Activated CD4-positive, CD25-positive, alpha-beta regulatory T cell (primary cell): ENCODE measurements around the gene LHFPL2.

Source experiments
- DNase-seq, 4 experiments: peaks; one replicate each; lab custom pipeline; 2025; lab: John Stamatoyannopoulos, UW

Gene LHFPL2

DNA sequence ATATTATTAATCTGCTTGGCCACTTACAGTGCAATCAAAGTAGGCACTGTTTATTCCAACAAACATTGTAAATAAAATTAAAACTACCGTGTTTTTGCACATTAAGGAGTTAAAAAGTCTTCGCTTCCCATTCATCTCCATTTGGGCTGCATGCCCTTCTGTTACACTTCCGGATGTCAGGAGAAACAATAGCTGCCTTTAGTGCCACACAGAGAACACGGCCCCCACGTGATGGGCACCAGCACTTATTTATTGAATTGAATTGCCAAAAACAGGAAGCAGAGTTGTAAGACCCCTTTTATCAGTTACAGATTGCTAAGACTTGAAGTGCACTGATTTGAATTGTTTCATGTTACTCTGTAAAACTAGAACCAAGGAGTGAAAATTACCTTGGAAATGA lies 80.4 kb downstream of the LHFPL2 start:
- DNase-seq: no peak

DNA sequence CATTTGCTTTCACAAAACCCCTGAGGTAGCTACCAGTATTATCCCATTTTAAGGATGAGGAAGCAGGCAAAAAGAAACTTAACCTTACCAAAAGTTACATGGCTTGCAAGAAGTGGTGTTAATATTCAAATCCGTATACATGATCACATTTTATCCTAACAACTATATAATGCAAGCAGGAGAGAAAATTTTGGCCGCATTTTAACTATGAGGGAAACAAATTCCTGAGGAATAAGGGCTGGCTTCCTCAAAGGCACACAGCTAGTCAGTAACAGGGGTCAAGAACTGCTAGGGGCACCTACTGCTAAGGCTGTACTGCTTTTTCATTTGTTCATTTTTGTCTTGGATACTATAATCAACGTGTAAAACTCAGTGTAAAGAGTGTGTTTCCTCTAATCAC lies 81.0 kb downstream of the LHFPL2 start:
- DNase-seq: no peak

DNA sequence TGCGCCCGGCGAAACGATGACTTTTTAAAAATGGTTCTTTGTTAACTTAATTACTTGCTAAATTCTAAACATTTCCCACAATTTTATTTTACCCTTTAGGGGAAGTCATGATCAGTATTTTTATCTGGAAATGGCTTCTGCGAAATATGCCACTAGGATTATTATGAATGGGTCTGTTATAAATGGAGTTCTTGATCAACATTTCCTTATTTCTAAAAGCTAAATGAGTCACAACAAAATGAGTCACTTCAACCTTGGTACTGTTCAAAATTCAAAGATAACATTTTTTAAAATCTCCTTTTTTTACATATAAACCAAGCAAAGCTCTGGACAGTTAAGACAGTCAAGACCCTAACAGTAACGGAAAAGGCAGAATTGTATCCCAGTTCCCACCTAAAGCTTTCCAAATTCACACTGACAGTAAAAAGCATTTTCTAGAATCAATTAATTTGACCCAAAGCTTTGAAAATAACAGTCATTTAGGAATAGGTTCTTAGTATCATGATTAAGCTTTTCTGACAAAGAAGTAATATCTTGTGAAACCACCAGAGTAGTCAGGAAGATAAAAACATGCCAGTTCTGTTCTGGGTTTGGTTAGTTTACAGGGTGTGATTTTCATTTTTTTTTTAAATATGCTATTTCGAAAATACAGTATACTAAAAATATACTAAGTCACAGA lies 81.7 kb downstream of the LHFPL2 start:
- no peak for DNase-seq

DNA sequence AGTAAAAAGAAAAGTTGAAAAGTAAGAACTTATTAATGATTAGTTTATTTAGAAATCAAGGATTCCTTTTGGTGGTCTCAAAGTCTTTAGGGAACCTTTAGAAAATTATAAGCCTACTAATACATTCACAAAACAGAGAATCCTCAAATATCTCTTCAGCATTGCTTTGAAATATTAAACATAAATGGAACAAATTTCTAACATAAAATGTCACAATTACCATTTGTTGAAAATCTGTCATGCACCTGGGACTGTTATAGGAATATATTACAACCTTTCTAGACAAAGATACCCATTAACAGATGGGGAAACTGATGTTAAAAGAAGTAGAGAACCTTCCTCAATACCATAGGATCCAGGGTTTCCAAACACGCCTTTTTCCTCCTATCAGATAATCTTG lies 83.2 kb downstream of the LHFPL2 start:
- DNase-seq: no peak

DNA sequence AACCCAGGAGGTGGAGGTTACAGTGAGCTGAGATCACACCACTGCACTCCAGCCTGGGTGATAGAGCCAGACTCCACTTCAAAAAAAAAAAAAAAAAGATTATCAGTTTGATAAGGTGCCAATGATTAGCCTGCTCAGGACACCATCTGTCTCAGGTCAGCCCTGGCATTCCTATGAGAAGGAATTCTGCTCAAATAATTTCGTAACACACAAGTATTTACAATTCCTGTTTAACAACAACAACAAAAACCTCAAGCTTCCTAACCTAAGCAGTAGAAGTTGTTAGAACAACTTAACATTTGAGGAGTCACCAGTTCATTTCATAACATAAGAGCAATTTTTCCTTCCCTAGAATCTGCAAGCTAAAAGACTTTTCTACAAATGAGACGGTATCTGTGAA lies 85.0 kb downstream of the LHFPL2 start:
- DNase-seq: no peak

DNA sequence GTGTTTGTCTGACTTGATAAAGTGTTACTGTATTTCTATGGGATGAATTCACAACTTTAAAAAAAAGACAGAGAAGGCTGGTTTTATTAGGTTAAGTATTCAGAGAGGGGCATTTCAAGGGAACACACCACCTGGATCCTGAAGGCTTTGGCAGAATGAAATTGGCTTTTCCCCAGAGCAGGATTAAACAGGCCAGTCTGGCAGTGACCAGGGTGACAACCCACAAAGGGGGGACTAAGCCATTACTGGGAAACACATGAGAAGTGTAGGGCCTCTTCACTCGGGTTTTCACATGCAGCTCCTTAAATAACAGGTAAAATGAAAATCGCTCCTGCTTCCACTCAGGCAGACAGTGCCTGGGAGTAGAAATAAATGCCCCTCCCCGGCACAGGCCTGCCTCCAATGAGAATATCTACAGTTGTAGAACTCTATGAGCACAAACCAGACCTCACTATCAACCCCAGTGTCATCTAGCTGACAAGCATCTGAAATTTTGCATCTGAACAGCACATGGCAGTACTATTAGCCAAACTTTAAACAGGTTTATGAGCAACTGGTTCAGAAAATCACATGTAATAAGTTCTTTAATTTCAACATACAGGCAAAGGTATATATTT lies 85.8 kb downstream of the LHFPL2 start:
- no peak for DNase-seq

DNA sequence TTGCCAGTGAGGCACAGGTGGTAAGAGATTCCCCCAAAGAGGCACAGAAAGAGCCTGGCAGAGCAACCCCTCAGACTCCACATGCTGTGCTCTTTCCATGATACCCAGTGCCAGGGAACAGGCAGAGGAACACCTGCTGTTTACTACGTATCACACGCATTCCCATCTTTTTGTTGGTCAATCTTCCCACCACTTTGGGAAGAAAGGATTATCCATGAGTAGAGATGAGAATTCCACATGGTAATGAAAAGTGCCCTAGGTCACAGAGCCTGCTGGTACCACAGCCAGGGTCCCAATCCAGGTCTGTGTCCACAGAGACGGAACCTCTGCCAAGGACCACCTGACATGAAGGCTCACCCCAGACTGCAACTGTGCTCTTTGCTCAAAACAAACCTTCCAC lies 86.6 kb downstream of the LHFPL2 start:
- no peak for DNase-seq

DNA sequence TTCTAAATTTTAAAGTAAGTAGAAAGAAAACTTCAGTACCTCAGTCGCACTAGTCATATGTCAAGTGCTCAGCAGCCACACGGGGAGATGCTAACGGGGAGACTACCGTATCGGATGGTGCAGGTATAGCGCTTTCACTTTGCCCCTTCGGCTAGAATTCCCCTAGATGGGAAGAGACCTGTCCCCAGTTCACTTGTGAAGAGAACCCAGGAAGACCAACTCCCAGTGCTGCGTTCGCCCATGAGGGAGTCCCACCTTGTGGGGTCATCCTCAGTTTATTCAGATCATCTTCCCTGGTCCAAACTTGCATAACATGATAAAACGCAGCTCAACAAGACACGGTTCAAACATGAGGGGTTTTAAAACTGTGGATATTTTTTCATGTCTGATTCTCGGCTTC lies 87.3 kb downstream of the LHFPL2 start:
- DNase-seq: no peak

DNA sequence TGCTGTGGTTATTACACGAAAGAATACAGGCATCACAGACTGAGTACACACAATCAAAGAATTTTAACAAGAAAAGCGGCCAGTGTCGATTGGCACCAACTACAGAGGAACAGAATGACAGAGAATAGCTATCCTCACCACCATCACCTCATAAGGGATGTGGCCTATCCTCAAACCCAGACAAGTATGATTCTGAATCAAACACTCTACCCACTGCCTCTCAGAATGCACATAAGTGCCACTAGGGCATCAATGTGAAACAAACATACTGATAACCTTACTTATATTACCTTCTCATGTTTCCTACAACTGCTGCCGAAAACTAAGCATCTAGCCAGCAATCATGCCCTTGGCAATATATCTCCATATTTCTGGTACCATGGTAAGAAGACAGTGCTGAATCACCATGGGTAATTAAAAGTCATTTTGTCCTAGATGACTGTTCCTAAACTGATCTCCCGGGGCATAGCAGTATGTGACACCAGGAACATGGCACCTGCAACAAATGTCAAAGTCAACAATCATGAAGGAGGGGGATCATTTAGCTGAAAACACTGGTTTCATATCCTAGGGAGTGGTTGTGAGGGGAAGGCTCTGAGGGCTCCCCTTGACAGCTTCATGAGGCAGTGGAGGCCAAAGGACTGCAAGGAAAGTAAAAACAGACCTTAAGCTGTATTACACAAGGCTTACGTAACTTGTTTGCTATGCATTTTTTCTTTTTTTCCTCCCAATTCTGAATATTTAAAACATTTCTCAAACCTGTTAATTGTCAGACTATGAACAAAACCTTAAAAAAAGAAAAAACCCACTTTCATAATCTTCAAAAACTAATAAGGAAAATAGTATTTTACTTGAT lies 88.3 kb downstream of the LHFPL2 start:
- no peak for DNase-seq

DNA sequence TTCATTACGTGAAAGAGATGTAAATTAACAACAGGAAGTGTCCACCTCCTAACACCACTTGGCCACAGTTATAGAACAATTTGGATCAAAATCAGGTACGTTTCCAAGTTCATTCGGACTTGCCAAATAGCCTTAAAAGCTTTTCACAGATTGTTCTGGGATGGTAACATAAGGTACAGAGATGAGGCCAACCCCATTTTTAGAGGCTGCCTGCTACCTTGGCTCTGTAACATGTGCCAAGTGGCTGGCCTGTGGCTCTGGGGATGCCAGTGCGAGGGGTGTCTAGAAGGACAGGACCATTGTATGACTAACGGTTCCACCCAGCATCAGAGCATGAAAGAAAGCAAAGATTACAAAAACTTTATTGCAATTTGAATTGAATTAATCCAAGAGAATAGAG lies 91.0 kb downstream of the LHFPL2 start:
- DNase-seq: no peak

DNA sequence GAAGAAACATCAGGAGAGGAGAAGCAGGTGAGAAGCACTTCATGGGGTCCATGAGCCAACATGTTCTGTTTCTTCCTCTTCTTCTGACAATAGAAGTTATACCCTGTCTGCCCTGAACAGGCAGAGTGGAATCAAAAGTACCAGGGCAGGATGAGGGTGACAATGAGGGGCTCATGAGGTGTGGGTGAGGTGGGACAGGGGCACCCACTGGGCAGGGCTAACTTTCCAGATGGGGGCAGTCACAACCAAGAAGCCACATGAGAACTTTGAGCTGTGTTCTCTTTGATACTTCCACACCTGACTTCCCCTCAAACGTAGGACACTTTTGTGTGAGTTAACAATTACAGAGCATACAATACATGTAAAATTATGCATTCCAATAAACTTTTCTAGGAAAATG lies 92.7 kb downstream of the LHFPL2 start:
- DNase-seq: no peak

DNA sequence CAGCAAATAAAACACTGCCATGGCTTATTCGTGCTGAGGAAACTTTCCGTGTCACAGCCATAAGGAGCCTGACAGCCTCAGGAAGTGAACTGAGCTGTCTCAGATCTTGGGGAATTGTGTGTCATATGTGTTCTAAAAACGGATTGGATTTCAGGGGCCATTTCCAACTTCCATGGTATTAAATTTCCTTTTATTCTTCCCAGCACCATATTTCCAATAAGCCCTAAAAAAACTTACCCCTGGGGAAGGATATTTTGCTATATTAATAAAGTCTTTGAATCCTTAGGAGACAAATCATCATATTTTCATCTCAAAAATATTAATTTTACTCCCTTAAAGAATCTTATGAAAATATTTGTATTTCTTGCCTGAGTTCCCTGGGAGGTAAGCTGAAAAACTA lies 93.9 kb downstream of the LHFPL2 start:
- DNase-seq: no peak

DNA sequence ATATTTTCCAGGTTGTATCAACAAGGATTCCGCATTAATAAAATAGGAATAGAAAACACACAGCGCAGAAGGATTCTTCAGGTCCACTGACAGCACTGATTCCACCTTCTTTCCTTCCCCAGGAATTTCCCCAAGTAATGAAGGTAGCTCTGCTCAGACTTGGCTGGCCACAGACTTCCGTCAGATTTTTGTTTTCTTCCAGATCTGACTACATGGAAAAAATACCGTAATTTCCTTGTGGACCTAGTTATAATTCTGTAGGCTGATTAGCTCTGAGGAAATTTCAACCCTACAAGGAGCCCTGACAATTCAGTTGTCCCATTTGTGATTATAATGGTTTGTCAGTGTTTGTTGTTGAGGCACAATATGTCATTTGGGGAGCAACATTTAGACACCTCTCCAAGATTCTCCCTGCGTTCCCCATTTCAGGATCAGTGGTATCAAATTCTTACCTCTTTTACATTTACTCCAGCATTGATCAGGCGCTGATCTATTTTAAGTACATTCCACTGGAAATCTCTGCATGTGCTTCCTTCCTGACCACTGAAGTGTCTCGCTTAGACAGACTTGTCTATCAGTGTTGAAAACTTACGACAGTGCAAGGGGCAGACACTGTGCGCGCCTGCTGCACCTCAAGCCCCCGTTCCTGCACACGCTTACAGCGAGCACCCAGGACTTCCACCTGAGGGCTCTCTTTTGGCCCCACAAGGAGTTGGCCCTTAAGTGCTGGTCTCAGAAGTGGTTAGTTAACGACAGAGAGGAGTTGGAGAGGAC lies 94.8 kb downstream of the LHFPL2 start:
- DNase-seq: no peak

DNA sequence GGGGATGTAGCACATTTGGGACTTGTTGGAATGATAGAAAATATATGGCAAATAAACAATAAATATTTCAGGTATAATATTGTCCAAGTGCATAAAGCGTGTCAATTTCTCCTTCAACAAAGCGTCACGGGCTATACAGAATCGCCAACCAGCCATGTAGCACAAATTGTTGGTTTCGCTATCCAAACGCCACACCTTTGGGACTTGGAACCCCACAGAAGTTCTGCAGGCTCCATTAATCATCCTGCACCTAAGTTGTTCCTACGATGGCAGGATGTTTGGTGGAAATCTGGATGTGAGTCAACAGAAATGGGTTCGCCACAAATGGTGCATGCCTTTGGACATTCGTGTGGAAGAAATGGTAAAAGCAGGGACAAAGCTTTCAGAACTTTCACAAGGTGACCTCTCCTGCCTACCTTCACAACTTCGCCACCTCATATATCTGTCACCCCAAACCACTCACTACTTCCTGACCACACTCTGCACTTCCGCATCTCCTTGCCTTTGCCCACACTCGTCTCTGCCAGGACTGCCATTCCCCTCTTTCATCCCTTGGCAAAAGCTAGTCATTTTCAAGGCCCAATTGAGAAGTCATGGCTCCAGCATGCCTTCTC lies 95.7 kb downstream of the LHFPL2 start:
- no peak for DNase-seq

DNA sequence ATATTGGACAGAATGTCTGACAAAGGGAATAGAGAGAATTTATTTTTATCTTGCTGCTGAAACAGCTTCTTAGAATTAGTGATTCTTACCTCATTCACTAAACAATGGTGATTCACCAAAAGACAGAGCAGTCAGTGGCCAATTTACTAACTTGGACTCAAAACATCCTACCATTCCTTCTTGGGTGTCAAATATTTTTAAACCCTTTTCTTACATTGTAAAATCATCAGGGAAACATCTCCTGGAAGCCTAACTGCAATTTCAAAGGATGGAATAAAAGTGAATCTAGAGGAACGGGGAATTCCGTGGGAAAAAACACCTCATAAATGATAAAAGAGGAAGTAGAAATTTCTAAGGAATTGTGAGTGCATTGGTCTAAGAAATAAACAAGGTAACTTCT lies 97.7 kb downstream of the LHFPL2 start:
- DNase-seq: no peak

DNA sequence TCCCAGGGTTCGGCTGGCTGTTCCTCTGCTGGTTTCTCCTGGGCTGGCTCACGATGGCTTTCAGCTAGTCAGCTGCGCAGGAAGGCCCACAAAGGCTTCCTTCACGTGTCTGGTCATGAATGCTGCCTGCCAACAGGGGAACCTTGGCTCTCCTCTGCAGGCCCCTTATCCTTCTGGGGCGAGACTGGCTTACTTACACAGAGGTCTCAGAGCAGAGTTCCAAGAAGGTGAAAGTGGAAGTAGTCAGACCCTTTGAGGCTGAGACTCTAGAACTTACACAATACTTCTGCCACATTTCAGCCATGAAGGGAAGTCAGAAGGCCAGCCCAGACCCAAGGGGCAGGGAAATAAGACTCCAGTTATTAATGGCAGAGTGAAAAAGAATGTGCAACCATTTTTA lies 99.5 kb downstream of the LHFPL2 start:
- no peak for DNase-seq

DNA sequence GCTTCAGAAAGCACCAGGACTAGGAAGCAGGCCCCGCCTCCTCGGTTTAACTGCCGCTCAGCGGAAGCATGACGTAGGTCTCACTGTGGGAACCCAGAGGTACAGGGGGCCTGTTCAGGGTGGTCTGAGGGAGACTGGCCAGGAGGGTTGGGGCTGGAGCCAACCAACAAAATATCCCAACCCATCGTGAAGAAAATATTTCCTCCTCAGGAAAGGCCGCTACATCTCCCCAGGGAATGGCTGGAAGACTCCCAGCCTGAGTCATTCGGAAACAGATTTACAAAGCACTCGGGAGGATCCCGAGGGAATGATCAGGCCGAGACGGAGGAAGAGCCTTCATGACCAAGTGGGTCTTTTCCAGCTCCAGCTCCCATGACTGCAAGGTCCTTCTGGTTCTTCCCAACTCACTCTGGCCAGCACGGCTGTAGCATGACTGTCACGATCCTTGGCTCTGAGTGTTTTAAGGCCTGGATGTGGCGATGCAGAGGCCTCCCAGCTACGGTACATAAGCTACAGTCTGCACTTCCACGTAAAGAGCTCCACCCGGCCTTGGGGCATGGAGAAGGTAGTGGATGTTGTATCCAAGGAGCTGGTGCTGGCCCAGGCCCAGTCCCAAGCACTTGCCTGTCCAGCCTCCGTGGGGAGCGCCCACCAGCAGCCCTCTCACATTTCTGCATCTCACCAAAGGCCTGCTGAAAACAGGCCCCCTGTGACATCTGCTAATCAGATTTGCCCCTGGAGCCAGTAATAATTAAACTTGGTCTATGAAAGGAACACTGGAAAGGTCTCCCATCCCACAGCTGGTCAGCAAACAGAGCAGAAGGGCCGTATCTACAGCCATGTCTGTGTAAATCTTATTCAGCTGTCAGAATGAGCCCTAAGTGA lies 100.6 kb downstream of the LHFPL2 start:
- no peak for DNase-seq

DNA sequence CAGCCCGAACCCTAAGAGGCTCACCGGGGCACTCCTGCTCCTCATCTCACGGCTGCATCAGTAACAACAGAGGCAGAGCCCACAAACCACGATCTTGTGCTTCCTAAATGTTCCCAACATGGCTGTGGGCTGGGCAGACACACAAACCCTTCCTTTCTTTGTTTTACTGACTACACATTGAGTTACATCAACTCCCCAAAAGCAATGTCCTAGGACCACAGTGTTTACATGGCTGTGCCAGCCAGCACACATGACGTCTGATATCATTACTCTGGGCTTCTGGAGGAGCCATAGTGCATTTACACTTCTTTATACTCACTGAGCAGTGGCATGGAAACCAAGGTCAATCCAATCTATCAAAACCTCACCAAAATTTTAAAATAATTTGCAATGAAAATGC lies 101.4 kb downstream of the LHFPL2 start:
- DNase-seq: no peak

DNA sequence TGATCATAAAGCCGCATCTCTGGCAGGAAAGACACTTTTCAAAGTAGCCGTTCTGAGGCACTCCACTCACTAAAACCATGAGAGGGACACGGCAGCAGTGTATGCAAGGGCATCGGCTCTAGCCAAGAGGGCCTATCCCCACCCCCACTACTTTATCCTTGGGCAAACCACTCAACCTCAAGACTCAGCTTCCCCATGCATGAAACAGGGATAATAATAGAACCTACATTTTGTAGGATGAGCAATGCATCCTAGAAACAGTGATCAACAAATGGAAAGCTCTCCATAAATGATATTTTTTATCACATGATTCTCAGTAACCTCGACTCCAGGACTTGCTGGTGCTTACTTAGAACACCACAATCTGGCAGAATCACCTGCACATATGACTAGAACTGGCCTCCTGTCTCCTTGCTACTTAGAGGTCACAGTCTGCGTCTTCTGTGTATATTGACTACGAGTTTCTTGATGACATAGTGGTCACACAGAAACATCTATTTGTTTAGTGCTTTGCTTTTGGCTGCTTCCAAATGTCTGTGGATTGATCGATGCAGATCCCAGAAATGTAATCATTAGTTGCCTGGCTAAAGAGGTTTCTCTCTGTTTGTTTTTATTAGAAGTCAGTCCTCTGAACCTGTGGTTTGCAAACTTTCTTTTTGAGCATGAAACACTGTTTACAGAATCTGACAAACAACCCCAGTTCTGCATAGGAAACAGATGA lies 102.1 kb downstream of the LHFPL2 start:
- DNase-seq: no peak

DNA sequence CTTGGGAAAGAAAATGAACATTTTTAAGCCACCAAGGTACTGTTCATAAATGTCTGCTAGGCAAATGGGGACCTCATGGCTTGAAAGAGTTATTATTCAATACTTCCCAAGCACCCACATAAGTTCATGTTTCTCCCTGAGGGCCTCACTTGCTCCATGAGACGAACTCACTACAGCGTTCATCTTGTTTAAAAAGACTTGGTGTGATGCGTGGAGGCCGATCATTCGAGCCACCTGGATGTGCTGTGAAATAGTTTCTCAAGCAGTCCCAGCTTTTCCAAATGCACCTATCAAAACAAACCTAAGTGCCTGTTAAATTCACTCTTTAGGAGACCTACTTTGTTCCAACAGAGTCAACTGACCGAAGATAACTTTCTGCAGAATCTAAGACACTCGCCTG lies 103.2 kb downstream of the LHFPL2 start:
- DNase-seq: no peak
